Measurements from ENCODE around the gene RSPO4.

GRCh38 chr20:1014471-1014870, 12.4 kb upstream of the RSPO4 start:
- TF ChIP-seq, protein P1, sequence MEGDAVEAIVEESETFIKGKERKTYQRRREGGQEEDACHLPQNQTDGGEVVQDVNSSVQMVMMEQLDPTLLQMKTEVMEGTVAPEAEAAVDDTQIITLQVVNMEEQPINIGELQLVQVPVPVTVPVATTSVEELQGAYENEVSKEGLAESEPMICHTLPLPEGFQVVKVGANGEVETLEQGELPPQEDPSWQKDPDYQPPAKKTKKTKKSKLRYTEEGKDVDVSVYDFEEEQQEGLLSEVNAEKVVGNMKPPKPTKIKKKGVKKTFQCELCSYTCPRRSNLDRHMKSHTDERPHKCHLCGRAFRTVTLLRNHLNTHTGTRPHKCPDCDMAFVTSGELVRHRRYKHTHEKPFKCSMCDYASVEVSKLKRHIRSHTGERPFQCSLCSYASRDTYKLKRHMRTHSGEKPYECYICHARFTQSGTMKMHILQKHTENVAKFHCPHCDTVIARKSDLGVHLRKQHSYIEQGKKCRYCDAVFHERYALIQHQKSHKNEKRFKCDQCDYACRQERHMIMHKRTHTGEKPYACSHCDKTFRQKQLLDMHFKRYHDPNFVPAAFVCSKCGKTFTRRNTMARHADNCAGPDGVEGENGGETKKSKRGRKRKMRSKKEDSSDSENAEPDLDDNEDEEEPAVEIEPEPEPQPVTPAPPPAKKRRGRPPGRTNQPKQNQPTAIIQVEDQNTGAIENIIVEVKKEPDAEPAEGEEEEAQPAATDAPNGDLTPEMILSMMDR (IDR thresholded peaks at IDR 0.05; ENCODE audit: extremely low read depth in 1 of 2, insufficient read depth in 1 of 2, low read depth in 1 of 2, low read length in 2 of 2) = no peak
- TF ChIP-seq, protein P2, sequence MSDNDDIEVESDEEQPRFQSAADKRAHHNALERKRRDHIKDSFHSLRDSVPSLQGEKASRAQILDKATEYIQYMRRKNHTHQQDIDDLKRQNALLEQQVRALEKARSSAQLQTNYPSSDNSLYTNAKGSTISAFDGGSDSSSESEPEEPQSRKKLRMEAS (IDR thresholded peaks at IDR 0.05; ENCODE audit: insufficient read depth, insufficient read length) = no peak
- TF ChIP-seq POLR2A (IDR thresholded peaks at IDR 0.05; ENCODE audit: low read depth, low read length) (no peak), JUN (IDR thresholded peaks at IDR 0.05; ENCODE audit: borderline replicate concordance, insufficient read depth, insufficient read length, low read depth) (no peak), EZH2 (IDR thresholded peaks at IDR 0.05; ENCODE audit: borderline replicate concordance, low read depth, low read length, severe bottlenecking) (no peak), POLR2AphosphoS5 (IDR thresholded peaks at IDR 0.05; ENCODE audit: insufficient read depth, low read depth, low read length) (no peak), MYC (IDR thresholded peaks at IDR 0.05; ENCODE audit: low read depth, low read length) (no peak)
